Subcutaneous abdominal adipose tissue (tissue), 5 donors: Measurements from ENCODE around the gene MAN2B1.
"Not testable (repeated sequence)": the region's sequence is repeated elsewhere in the genome, so short reads cannot be mapped to it uniquely, and the experiment has no call there.

Source experiments
- H3K27ac ChIP-seq: one replicate; pipeline ENCODE4 v1.7.0; 2013; ENCODE audit warnings: low read depth, mild to moderate bottlenecking, inconsistent platforms, low read length, moderate library complexity
- H3K27me3 ChIP-seq, 5 donors: one replicate each; pipeline ENCODE4 v1.7.0; 2013; ENCODE audit warnings: low read length in 5 of 5, inconsistent platforms in 1 of 5; ENCODE audit not compliant: control insufficient read depth in 5 of 5, insufficient read depth in 4 of 5
- H3K36me3 ChIP-seq, 5 donors: one replicate each; pipeline ENCODE4 v1.7.0; 2013; ENCODE audit warnings: low read length in 5 of 5; ENCODE audit not compliant: control insufficient read depth in 5 of 5, insufficient read depth in 5 of 5
- H3K4me1 ChIP-seq, 5 donors: one replicate each; pipeline ENCODE4 v1.7.0; 2013; ENCODE audit warnings: low read length in 5 of 5, mild to moderate bottlenecking in 3 of 5, moderate library complexity in 1 of 5; ENCODE audit not compliant: control insufficient read depth in 5 of 5, insufficient read depth in 5 of 5
- H3K4me3 ChIP-seq, 5 donors: one replicate each; pipeline ENCODE4 v1.7.0; 2013; ENCODE audit warnings: low read length in 5 of 5, low read depth in 1 of 5
- H3K9ac ChIP-seq, 5 donors: one replicate each; pipeline ENCODE4 v1.7.0; 2013; ENCODE audit warnings: low read length in 5 of 5, mild to moderate bottlenecking in 4 of 5, moderate library complexity in 3 of 5
- H3K9me3 ChIP-seq, 5 donors: one replicate each; pipeline ENCODE4 v1.7.0; 2013; ENCODE audit warnings: low read length in 5 of 5; ENCODE audit not compliant: control insufficient read depth in 5 of 5
- donor health status: healthy.
- donor health status: healthy.
- donor health status: healthy.
- donor health status: healthy.
- donor health status: healthy.

Gene MAN2B1

DNA sequence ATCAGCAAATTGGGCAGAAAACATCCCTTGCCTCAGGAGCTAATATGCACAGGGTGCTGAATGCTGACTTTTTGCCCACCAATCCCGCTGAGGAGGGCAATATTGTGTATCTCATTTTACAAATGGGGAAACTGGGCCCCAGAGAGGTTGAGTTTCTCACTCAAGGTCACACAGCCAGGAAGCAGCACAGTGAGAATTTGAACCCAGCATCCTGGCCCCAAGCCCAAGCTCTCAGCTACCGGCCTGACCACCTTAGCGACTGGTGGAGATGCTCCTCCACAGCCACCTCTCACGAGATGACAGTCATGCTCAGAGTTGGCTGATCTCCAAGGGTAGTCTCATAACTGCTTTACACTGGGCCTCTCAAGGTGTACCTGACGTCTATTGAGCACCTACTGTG is 26.4 kb upstream of the MAN2B1 start:
- Histone ChIP-seq H3K36me3 (peaks cover 0 to 5% (median 2%) of the 10 kb centered on the region in 5 donors), H3K27me3 (no peaks in the 10 kb centered on the region), H3K9ac (no peak overlapping the region), H3K4me3 (no peak overlapping the region), H3K9me3 (no peaks in the 10 kb centered on the region), H3K4me1 (peaks cover 2 to 23% (median 19%) of the 10 kb centered on the region in 5 donors), H3K27ac (no peak overlapping the region)

DNA sequence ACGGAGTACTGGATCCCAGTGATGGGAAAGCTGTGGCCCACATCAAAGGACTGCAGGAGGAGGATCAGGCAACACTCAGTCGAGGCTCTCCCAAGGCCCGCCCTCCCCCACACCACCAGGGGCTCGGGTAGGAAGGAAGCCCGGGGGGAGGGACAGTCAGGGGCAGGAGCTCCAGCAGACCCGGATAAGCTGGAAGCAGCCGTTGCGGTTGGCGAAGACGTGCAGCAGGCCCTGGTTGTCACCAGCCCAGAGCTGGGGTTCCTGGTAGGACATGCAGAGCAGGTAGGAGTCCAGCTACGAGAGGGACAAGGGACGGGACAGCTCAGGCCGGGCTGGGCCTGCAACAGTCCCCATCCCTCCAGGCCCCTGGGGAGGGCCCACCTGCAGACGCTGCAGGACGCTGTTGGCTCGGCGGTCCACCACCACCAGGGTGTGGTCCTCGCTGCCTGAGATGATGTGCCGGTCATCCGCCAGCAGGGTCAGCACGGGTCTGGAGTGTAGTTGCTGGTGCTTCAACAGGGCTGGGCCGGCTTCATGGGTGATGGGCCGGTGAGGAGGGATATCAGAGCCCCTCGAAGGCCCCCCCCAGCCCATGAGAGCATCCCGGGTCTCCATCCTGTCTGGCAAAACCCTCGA is 23.2 kb upstream of the MAN2B1 start:
- Histone ChIP-seq H3K9ac (no peak overlapping the region), H3K4me3 (no peak overlapping the region), H3K27me3 (no peaks in the 10 kb centered on the region), H3K27ac (no peak overlapping the region), H3K4me1 (no peaks in the 10 kb centered on the region), H3K36me3 (peaks cover 0 to 5% (median 2%) of the 10 kb centered on the region in 5 donors), H3K9me3 (no peaks in the 10 kb centered on the region)

- no peaks in the 10 kb centered on the region for H3K4me1 ChIP-seq
- no peaks in the 10 kb centered on the region for H3K9me3 ChIP-seq
- no peaks in the 10 kb centered on the region for H3K27me3 ChIP-seq
- no peak overlapping the region for H3K9ac ChIP-seq
- H3K36me3 ChIP-seq = peaks cover 0 to 5% (median 2%) of the 10 kb centered on the region in 5 donors
- H3K4me3 ChIP-seq = no peak overlapping the region
- H3K27ac ChIP-seq = no peak overlapping the region
These were observed 22.5 kb upstream of the MAN2B1 start for GRCh38 chr19:12689012-12689411.

GRCh38 chr19:12687496-12688196 is 21.1 kb upstream of the MAN2B1 start, which contains the start of gene GNG14:
Gene GNG14 (plus strand): TSS chr19:12687998. CDS start chr19:12688049, 51 bp downstream.
- Histone ChIP-seq H3K27ac (no peak within 1 kb of the TSS), H3K9ac (no peak within 1 kb of the TSS), H3K4me3 (no peak within 1 kb of the TSS), H3K4me1 (no peaks in the 10 kb centered on the region), H3K36me3 (peaks cover 0 to 5% (median 2%) of the 10 kb centered on the region in 5 donors), H3K27me3 (no peaks in the 10 kb centered on the region), H3K9me3 (no peaks in the 10 kb centered on the region)

- Histone ChIP-seq H3K27ac (no peak overlapping the region), H3K9ac (no peak overlapping the region), H3K4me3 (no peak overlapping the region), H3K36me3 (peaks cover 0 to 5% (median 0%) of the 10 kb centered on the region in 5 donors), H3K9me3 (no peaks in the 10 kb centered on the region), H3K4me1 (peaks cover 1 to 12% (median 7%) of the 10 kb centered on the region in 5 donors), H3K27me3 (no peaks in the 10 kb centered on the region)
These were observed 19.3 kb upstream of the MAN2B1 start for GRCh38 chr19:12685831-12686230.

DNA sequence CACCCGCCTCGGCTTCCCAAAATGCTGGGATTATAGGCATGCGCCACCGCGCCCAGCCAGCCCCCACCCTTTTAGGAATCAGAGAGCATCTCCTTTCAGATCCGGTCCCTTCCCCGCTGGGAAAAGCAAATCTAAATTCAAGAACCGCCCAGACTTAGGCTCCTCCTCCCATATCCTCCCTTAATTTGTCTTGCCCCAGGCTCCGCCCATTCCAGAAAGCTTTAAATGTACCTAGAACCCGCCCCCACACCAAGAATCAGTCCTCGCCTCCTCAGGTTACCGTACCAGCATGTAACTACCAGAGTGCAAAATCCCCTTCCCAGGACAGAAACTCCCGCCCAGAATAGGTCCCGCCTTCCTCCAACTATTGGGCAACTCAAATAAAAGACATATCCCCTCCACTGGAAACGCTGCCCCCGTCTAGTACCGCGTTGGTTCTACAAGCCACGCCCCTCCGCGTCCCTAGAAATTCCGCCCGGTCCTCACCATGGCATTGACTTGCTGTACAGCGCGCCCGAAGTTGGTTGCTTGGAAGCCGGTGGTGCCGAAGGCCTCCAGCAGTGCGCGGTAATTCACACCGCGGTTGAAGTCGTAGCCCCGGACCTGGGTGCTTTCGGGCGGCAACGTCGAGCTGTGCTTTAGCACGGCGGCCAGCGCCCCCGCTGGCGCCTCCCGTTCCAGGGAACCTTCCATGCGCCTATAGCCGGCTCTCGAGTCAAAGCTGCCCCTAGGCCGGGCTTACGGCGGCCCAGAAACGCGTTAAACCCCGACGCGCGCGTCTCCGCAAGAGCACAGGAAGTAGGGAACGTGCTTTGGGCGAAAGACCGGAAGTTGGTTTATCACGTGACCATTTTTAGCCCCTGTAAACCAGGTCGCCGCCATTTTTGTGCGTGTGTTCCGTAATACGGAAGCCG is 14.8 kb upstream of the MAN2B1 start, which contains the start of gene DHPS:
DHPS (minus strand) TSS at position 807 of the 914 bp plus-strand sequence; CDS start at position 693, 114 bp downstream.
- peak within 1 kb of the TSS; percentile 95 for H3K27ac ChIP-seq
- peaks cover 0 to 34% (median 31%) of the 10 kb centered on the region in 5 donors for H3K36me3 ChIP-seq
- peaks cover 3 to 20% (median 11%) of the 10 kb centered on the region in 5 donors for H3K4me1 ChIP-seq
- H3K9me3 ChIP-seq = no peaks in the 10 kb centered on the region
- H3K9ac ChIP-seq = peak within 1 kb of the TSS; percentile 73 to 96 (median 95)
- H3K27me3 ChIP-seq = no peaks in the 10 kb centered on the region
- peak within 1 kb of the TSS; percentile 79 to 97 (median 96) for H3K4me3 ChIP-seq

GRCh38 chr19:12680034-12680433 is 13.5 kb upstream of the MAN2B1 start:
- no peaks in the 10 kb centered on the region for H3K9me3 ChIP-seq
- peaks cover 4 to 20% (median 11%) of the 10 kb centered on the region in 5 donors for H3K4me1 ChIP-seq
- H3K27me3 ChIP-seq = no peaks in the 10 kb centered on the region
- H3K4me3 ChIP-seq = no peak overlapping the region
- peaks cover 0 to 47% (median 44%) of the 10 kb centered on the region in 5 donors for H3K36me3 ChIP-seq
- H3K27ac ChIP-seq = no peak overlapping the region
- H3K9ac ChIP-seq = no peak overlapping the region

GRCh38 chr19:12678039-12678438 is 11.5 kb upstream of the MAN2B1 start:
- not testable (repeated sequence) for H3K9ac ChIP-seq, H3K27ac ChIP-seq, H3K9me3 ChIP-seq, H3K4me3 ChIP-seq, H3K27me3 ChIP-seq
- Histone ChIP-seq H3K4me1 (peaks cover 4 to 20% (median 13%) of the 10 kb centered on the region in 5 donors), H3K36me3 (peaks cover 0 to 66% (median 58%) of the 10 kb centered on the region in 5 donors)

DNA sequence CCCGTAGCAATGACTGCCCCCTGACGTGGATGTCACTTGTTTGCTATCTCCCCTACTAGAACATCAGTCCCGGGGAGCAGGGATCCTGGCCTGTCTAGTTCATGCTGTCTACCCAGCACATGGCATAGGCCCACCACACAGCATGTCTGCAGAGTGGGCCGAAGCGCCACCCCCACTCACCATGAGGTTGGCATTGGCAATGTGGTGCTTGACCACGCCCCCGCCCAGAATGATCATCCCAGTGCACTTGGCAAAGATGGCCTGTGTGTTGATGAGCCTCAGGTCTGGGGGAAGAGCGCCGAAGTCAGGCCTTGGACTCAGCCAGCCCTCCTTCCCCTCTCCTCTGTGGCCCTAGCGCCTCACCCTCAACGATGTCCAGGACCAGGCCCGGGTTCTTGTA is 10.4 kb upstream of the MAN2B1 start:
- no peaks in the 10 kb centered on the region for H3K27me3 ChIP-seq
- no peak overlapping the region for H3K4me3 ChIP-seq
- H3K9ac ChIP-seq = no peak overlapping the region
- no peaks in the 10 kb centered on the region for H3K9me3 ChIP-seq
- H3K4me1 ChIP-seq = peaks cover 5 to 17% (median 13%) of the 10 kb centered on the region in 5 donors
- H3K27ac ChIP-seq = no peak overlapping the region
- H3K36me3 ChIP-seq = peaks cover 0 to 73% (median 65%) of the 10 kb centered on the region in 5 donors
